K562 (cell line): ENCODE results near the gene TUBA8. TPM values are rescaled to one million over a fixed set of nuclear protein-coding genes. Genes with fewer than 3 reads are reported as not detected.

Experiments
- ATAC-seq: fragments of 200-7000 bp; cut with Tn5 transposase; 3 replicates; pipeline ENCODE4 v1.9.1; 2020; ENCODE audit warnings: moderate library complexity
- BruUV-seq: library from RNA; stranded (reverse); fragments of 400-500 nt; replicated peaks from 2 replicates; lab custom pipeline; 2021; lab: Mats Ljungman, UMichigan
- CTCF ChIA-PET: fragments of 300-600 bp; formaldehyde crosslinking; extraction: SDS; loops from one replicate; lab custom pipeline; 2021; ENCODE audit warnings: low intra/inter-chr PET ratio; lab: Yijun Ruan, JAX
- POLR2A ChIA-PET: fragments of 300-600, 350-650 bp; sonication (Branson Sonifier 250); formaldehyde crosslinking; extraction: SDS; loops from one replicate; lab custom pipeline; 2021; ENCODE audit warnings: antibody characterized with exemption, inconsistent platforms; lab: Yijun Ruan, JAX
- DNase-seq, 4 experiments: peaks; one replicate each; pipeline versions ENCODE4 v3.0.0 to v3.0.0-alpha.2; 2011 to 2018; ENCODE audit warnings: low spot score in 3 of 4, mixed read lengths in 3 of 4; ENCODE audit errors: extremely low read depth in 1 of 4
- FAIRE-seq: peaks from 2 replicates; lab custom pipeline; 2011; peaks lifted over from hg19 to GRCh38; lab: Jason Lieb, UNC
- H2AFZ ChIP-seq: 2 replicates; pipeline ENCODE4 v1.6.0; 2011; ENCODE audit warnings: low read depth, low read length, control low read depth, inconsistent platforms
- H3K27ac ChIP-seq: fragments of 200-600 bp; 3 replicates; pipeline ENCODE4 v1.8.0; 2011; ENCODE audit warnings: low read depth, mild to moderate bottlenecking, control low read depth, inconsistent platforms, low read length, moderate library complexity, mixed read lengths; ENCODE audit errors: extremely low read depth
- H3K27me3 ChIP-seq, 2 experiments: fragments of 300-600 bp in 1 of 2; 2 replicates in 1 of 2; 3 replicates in 1 of 2; pipeline versions ENCODE4 v1.6.0 to v1.8.0; 2011; ENCODE audit warnings: inconsistent platforms in 2 of 2, low read length in 2 of 2, mild to moderate bottlenecking in 1 of 2, mixed read lengths in 1 of 2, moderate library complexity in 1 of 2; ENCODE audit not compliant: control insufficient read depth in 2 of 2, insufficient read depth in 2 of 2
- H3K36me3 ChIP-seq: fragments of 300-600 bp; 3 replicates; pipeline ENCODE4 v1.8.0; 2011; ENCODE audit warnings: mild to moderate bottlenecking, low read length, inconsistent platforms; ENCODE audit not compliant: control insufficient read depth, insufficient read depth
- H3K4me1 ChIP-seq, 2 experiments: fragments of 200-600 bp in 1 of 2; replicated peaks in 1 of 2; 2 replicates in 1 of 2; 3 replicates in 1 of 2; pipeline versions ENCODE4 v1.5.1 to v1.8.0; 2011; ENCODE audit warnings: inconsistent platforms in 2 of 2, low read length in 2 of 2, mild to moderate bottlenecking in 1 of 2, mixed read lengths in 1 of 2, moderate library complexity in 1 of 2; ENCODE audit not compliant: control insufficient read depth in 2 of 2, insufficient read depth in 2 of 2
- H3K4me2 ChIP-seq: 2 replicates; pipeline ENCODE4 v1.6.1; 2011; ENCODE audit warnings: low read length, control low read depth, inconsistent platforms, mixed read lengths; ENCODE audit not compliant: insufficient read depth
- H3K4me3 ChIP-seq: fragments of 200-600 bp; sonication (generic), shearing (Covaris generic); 2 replicates; pipeline ENCODE4 v1.5.1; 2016; ENCODE audit warnings: control low read depth, inconsistent platforms
- H3K79me2 ChIP-seq: fragments of 200-600 bp; 3 replicates; pipeline ENCODE4 v1.8.0; 2011; ENCODE audit warnings: low read length, inconsistent platforms; ENCODE audit not compliant: control insufficient read depth, insufficient read depth
- H3K9ac ChIP-seq, 2 experiments: 2 replicates each; pipeline versions ENCODE4 v1.6.0 to v1.6.1; 2011; ENCODE audit warnings: low read depth in 2 of 2, low read length in 2 of 2, control low read depth in 1 of 2, inconsistent platforms in 1 of 2, mild to moderate bottlenecking in 1 of 2, mixed read lengths in 1 of 2; ENCODE audit not compliant: insufficient read depth in 1 of 2
- H3K9me1 ChIP-seq: one replicate; pipeline ENCODE4 v1.6.0; 2011; ENCODE audit warnings: inconsistent platforms, mild to moderate bottlenecking, low read length, moderate library complexity; ENCODE audit not compliant: control insufficient read depth, insufficient read depth
- H3K9me3 ChIP-seq: replicated peaks from 2 replicates; pipeline ENCODE4 v1.5.1; 2011; ENCODE audit warnings: low read depth, low read length, inconsistent platforms; ENCODE audit not compliant: control insufficient read depth, insufficient read depth
- H4K20me1 ChIP-seq: replicated peaks from 2 replicates; pipeline ENCODE4 v1.6.1; 2011; ENCODE audit warnings: low read length, inconsistent platforms, mixed read lengths; ENCODE audit not compliant: control insufficient read depth, insufficient read depth
- FOXA3 ChIP-seq, 2 experiments: fragments of 450-650 bp in 1 of 2; sonication (generic) in 1 of 2; formaldehyde crosslinking; IDR thresholded peaks in 1 of 2; conservative IDR thresholded peaks in 1 of 2; 2 replicates each; pipeline versions ENCODE4 v1.4.0 to v1.8.0; 2020 to 2022; ENCODE audit warnings: mild to moderate bottlenecking in 2 of 2, missing genetic modification reagents in 1 of 2
- HSF4 ChIP-seq: fragments of 250-450 bp; sonication (Bioruptor Pico); IDR thresholded peaks from 2 replicates; pipeline ENCODE4 v2.1.2; 2022; ENCODE audit warnings: mild to moderate bottlenecking, moderate library complexity, borderline replicate concordance
- POLR3A ChIP-seq: IDR thresholded peaks from 2 replicates; pipeline ENCODE4 v1.6.1; 2011; ENCODE audit warnings: borderline replicate concordance, mild to moderate bottlenecking, moderate library complexity; ENCODE audit not compliant: insufficient read length, insufficient read depth; ENCODE audit errors: extremely low read depth
- U2AF2 ChIP-seq: fragments of 200-400 bp; formaldehyde crosslinking; optimal IDR thresholded peaks from 2 replicates; pipeline ENCODE3; 2017; ENCODE audit warnings: low read depth, mild to moderate bottlenecking, low read length
- ZKSCAN3 ChIP-seq: fragments of 250-450 bp; sonication (Bioruptor Pico); IDR thresholded peaks from 2 replicates; pipeline ENCODE4 v1.4.0; 2020
- ZNF395 ChIP-seq: fragments of 200-800 bp; sonication (Bioruptor generic); IDR thresholded peaks from 2 replicates; pipeline ENCODE4 v1.6.1; 2017; ENCODE audit warnings: missing genetic modification characterization, missing compliant biosample characterization
- WGBS: fragments of 100-300 bp; shearing (Covaris generic); methylation state at CpG from one replicate; pipeline ENCODE4 v1.1.6; 2016; ENCODE audit warnings: low coverage, mixed read lengths; ENCODE audit not compliant: insufficient coverage; ENCODE audit errors: missing lambda C conversion rate; 5-methylcytosine and 5-hydroxymethylcytosine counted together
- in situ Hi-C: fragments of 300-500 bp; cut with MboI; formaldehyde crosslinking; loops from 4 replicates; pipeline ENCODE4 v1.15.0; 2018; ENCODE audit warnings: inconsistent platforms, mixed read lengths
- intact Hi-C: fragments of 100-400 bp; cut with micrococcal nuclease; formaldehyde crosslinking; loops from 2 replicates; pipeline ENCODE4 v1.14.2; 2022
- polyA plus RNA-seq, 8 experiments: library from polyadenylated mRNA; depleted of rRNA in 4 of 8; stranded (reverse) in 5 of 8; unstranded in 3 of 8; fragments of >200 nt; fragmentation: Nextera tagmentation in 2 of 8; fragmentation: Illumina TruSeq in 1 of 8; extraction: Ambion mirVana in 2 of 8; extraction: Trizol in 1 of 8; gene quantifications; 2 replicates each; pipeline versions ENCODE4 v1.2.1 to v1.2.3, GENCODE V29; 2011 to 2014; ENCODE audit warnings: inconsistent platforms in 1 of 8, missing spikeins in 1 of 8
- total RNA-seq, 7 experiments: library from RNA; depleted of rRNA in 6 of 7; stranded (reverse); fragments of >200 nt in 6 of 7; fragmentation: Illumina TruSeq in 2 of 7; extraction: Trizol in 2 of 7; gene quantifications; 2 replicates each; pipeline versions ENCODE4 v1.2.1 to v1.2.3, GENCODE V29; 2011 to 2021; ENCODE audit warnings: low replicate concordance in 1 of 7
- TF ChIP-seq, protein P1 (sequence below): fragments of 450-650 bp; IDR thresholded peaks from 2 replicates; pipeline ENCODE4 v1.6.1; 2016
- TF ChIP-seq, protein P2 (sequence below): fragments of 450-650 bp; formaldehyde crosslinking; IDR thresholded peaks from 2 replicates; pipeline ENCODE4 v1.4.0; 2020; ENCODE audit warnings: mild to moderate bottlenecking, moderate library complexity

The TUBA8 gene
- total and polyA plus RNA-seq, 9 of the 15 experiments (the other 6 are each of a cell fraction or from before 2014, with no cell fraction given), result 0.07 to 1.1 (median 0.65) TPM

DNA sequence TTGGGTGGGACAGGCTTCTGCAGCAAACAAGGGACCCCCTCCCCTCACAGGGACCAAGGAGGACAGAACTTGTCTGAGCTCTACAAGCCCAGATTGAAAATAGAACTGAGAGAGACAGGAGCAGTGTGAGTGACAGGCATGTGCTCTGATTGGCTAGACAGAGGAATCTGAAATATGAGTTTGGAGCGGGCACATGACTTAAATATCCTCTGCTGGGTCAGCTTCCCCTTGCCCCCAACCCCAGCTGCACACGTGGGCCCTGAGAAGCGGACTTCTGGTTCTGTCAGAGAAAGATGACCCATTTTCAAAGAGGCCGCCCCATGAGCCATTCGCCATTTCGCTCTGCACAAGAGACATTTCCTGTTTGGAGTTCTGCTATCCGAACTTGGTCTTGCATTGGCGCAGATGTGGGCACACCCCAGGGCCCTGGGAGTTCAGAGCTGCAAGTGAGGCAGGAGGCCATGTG, 5.3 kb downstream of the TUBA8 start:
- no peak overlapping the region for H3K27ac ChIP-seq
- H3K79me2 ChIP-seq, result no peaks in the 10 kb centered on the region
- CTCF ChIA-PET, result no interaction called here
- no peak for ATAC-seq
- POLR2A ChIA-PET, result interaction anchor here (0.9 kb wide), 1 partner anchor 9 kb away, joined by 3 read pairs; no protein-coding TSS in a partner anchor
- intact Hi-C loops, result no loop called here
- no peaks in the 10 kb centered on the region for H3K9me3 ChIP-seq
- no peak overlapping the region for H2AFZ ChIP-seq
- no peak overlapping the region for H3K9ac ChIP-seq
- H3K4me3 ChIP-seq, result no peak overlapping the region
- TF ChIP-seq FOXA3 (CRISPR knock-in tag; conservative IDR thresholded peaks at IDR 0.05 in 1 of 2, IDR thresholded peaks at IDR 0.05 in 1 of 2) (no peak), ZNF395 (CRISPR knock-in tag) (no peak), U2AF2 (no peak), HSF4 (CRISPR knock-in tag) (no peak), ZKSCAN3 (CRISPR knock-in tag) (no peak), POLR3A (no peak)
- TF ChIP-seq, protein P1, sequence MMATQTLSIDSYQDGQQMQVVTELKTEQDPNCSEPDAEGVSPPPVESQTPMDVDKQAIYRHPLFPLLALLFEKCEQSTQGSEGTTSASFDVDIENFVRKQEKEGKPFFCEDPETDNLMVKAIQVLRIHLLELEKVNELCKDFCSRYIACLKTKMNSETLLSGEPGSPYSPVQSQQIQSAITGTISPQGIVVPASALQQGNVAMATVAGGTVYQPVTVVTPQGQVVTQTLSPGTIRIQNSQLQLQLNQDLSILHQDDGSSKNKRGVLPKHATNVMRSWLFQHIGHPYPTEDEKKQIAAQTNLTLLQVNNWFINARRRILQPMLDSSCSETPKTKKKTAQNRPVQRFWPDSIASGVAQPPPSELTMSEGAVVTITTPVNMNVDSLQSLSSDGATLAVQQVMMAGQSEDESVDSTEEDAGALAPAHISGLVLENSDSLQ, result peak; percentile 23; the same call in 1 of the 2 replicates
- TF ChIP-seq, protein P2, sequence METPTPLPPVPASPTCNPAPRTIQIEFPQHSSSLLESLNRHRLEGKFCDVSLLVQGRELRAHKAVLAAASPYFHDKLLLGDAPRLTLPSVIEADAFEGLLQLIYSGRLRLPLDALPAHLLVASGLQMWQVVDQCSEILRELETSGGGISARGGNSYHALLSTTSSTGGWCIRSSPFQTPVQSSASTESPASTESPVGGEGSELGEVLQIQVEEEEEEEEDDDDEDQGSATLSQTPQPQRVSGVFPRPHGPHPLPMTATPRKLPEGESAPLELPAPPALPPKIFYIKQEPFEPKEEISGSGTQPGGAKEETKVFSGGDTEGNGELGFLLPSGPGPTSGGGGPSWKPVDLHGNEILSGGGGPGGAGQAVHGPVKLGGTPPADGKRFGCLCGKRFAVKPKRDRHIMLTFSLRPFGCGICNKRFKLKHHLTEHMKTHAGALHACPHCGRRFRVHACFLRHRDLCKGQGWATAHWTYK (CRISPR knock-in tag), result no peak
- H3K27me3 ChIP-seq, result peaks cover 15 to 55% of the 10 kb centered on the region in 2 experiments; a peak in 3 of 5 replicates
- in situ Hi-C loops, result no loop called here
- no peak for FAIRE-seq
- H4K20me1 ChIP-seq, result 0 out of 2 replicates have a peak, but pooled peaks cover 3% of the 10 kb centered on the region
- H3K36me3 ChIP-seq, result no peaks in the 10 kb centered on the region
- H3K4me2 ChIP-seq, result no peak overlapping the region
- 35% methylated on average over 8 of the region's 8 CpGs for WGBS
- DNase-seq, result no peak
- no peaks in the 10 kb centered on the region for H3K9me1 ChIP-seq
- peaks cover 0 to 8% of the 10 kb centered on the region in 2 experiments; a peak in 1 of 5 replicates for H3K4me1 ChIP-seq
- BruUV-seq, result no TSS peak
